ENCODE results near the gene CERKL.

- TF ChIP-seq CTCF (IDR thresholded peaks at IDR 0.05; ENCODE audit: poor library complexity) (no peak), EZH2 (IDR thresholded peaks at IDR 0.05; ENCODE audit: borderline replicate concordance) (no peak)
Observed at GRCh38 chr2:181594322-181594721, 62.6 kb downstream of the CERKL start.
